NB4 (cell line): ENCODE data around the gene IRS1.

ENCODE experiments used
- DNase-seq: peaks from one replicate; pipeline ENCODE4 v3.0.0; 2010; ENCODE audit warnings: low read depth
- H3K4me3 ChIP-seq: one replicate; pipeline ENCODE4 v1.5.1; 2011; ENCODE audit warnings: mild to moderate bottlenecking, low read depth, low read length, moderate library complexity
- CTCF ChIP-seq: IDR thresholded peaks from one replicate; pipeline ENCODE4 v1.5.1; 2012; ENCODE audit warnings: low read depth, low read length
- MAX ChIP-seq: IDR thresholded peaks from 2 replicates; pipeline ENCODE4 v1.6.1; 2011; ENCODE audit warnings: low read depth, low read length
- MYC ChIP-seq: IDR thresholded peaks from 2 replicates; pipeline ENCODE4 v1.6.1; 2011; ENCODE audit warnings: low read depth, low read length
- POLR2A ChIP-seq: IDR thresholded peaks from 2 replicates; pipeline ENCODE4 v1.6.1; 2011; ENCODE audit warnings: mild to moderate bottlenecking; ENCODE audit not compliant: insufficient read length; ENCODE audit errors: extremely low read depth

Gene IRS1

GRCh38 chr2:226698671-226699070, 100.9 kb downstream of the IRS1 start:
- DNase-seq = no peak
- H3K4me3 ChIP-seq = no peak overlapping the region
- TF ChIP-seq MAX (no peak), POLR2A (no peak), CTCF (no peak), MYC (no peak)

GRCh38 chr2:226694586-226695284, 104.9 kb downstream of the IRS1 start:
- TF ChIP-seq POLR2A (no peak), MYC (no peak), CTCF (no peak), MAX (no peak)
- no peak for DNase-seq
- no peak overlapping the region for H3K4me3 ChIP-seq

GRCh38 chr2:226694149-226694548, 105.5 kb downstream of the IRS1 start:
- no peak for TF ChIP-seq CTCF
- TF ChIP-seq POLR2A = no peak
- TF ChIP-seq MAX = no peak
- no peak for TF ChIP-seq MYC
- H3K4me3 ChIP-seq = no peak overlapping the region
- DNase-seq = no peak

- TF ChIP-seq POLR2A (no peak), CTCF (no peak), MAX (peak; percentile 87), MYC (peak; percentile 89)
- peak; percentile 11 for DNase-seq
- H3K4me3 ChIP-seq = no peak overlapping the region
These were observed 106.1 kb downstream of the IRS1 start for GRCh38 chr2:226693521-226693920.

- no peak for TF ChIP-seq POLR2A
- TF ChIP-seq MAX = no peak
- TF ChIP-seq CTCF = no peak
- no peak for DNase-seq
- H3K4me3 ChIP-seq = no peak overlapping the region
These were observed 107.0 kb downstream of the IRS1 start for GRCh38 chr2:226692521-226693126.
